CD4-positive, alpha-beta T cell treated with Interferon alpha-2 for 1 hour (primary cell): ENCODE data around the gene STK39.

Source experiments
- DNase-seq, 2 donors: peaks; one replicate each; pipeline ENCODE4 v3.0.0-alpha.2; 2020 to 2022

Gene STK39

GRCh38 chr2:167944825-167945659, 302.4 kb downstream of the STK39 start:
- DNase-seq, result no peak

GRCh38 chr2:167943897-167944296, 303.5 kb downstream of the STK39 start:
- no peak for DNase-seq

GRCh38 chr2:167943368-167943767, 304.0 kb downstream of the STK39 start:
- no peak for DNase-seq

DNA sequence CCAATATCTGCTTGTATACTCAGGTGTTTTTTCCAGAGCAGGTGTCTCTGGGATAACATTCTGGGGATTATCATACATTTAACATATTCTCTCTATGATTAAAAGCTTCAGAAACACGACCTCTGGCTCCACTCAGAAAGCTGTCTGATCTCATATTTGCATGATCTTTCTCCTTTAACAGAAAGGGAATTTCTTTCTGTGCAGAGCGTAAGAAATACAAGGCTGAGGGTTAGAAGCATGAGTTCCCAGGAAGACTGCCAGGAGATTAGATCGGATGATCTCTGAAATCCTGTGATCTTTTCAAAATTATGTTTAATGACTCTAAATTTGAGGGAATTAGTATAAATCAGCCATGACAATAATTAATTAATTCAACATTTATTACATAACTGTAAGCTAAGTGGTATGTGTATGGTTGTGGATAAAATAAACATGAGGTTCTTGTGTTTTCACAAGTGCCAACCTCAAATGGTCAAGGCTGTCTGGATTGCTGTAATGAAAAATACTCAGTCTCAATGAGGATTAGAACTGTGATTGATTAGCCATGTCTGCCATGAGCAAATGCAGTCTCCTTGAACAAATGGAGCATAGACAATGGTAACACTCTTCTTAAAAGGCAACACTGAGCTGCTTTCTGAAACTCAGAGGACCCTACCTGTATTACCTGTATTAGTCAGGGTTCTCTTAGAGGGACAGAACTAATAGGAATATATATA, 304.9 kb downstream of the STK39 start:
- no peak for DNase-seq

DNA sequence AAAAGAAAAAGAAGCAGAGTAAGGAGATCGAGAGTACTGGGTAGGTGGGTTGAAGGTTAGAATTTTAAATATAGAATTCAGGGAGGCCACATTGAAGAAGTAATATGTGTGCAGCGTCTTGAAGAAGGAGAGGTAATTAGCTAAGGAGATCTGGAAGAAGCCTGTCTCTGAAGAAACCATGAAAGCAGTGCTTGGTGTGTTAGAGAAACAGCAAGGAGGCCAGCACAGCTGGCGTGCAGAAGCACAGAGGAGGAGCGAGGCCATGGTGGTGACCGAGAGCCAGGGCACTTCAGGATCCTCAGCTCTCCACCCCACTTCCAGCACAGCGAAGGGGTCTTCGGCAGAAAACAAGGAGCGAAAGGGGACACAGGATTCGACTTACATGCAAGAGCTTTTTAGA, 305.8 kb downstream of the STK39 start:
- DNase-seq, result no peak

GRCh38 chr2:167940734-167941507, 306.5 kb downstream of the STK39 start:
- no peak for DNase-seq

GRCh38 chr2:167940346-167940725, 307.1 kb downstream of the STK39 start:
- DNase-seq, result no peak

DNA sequence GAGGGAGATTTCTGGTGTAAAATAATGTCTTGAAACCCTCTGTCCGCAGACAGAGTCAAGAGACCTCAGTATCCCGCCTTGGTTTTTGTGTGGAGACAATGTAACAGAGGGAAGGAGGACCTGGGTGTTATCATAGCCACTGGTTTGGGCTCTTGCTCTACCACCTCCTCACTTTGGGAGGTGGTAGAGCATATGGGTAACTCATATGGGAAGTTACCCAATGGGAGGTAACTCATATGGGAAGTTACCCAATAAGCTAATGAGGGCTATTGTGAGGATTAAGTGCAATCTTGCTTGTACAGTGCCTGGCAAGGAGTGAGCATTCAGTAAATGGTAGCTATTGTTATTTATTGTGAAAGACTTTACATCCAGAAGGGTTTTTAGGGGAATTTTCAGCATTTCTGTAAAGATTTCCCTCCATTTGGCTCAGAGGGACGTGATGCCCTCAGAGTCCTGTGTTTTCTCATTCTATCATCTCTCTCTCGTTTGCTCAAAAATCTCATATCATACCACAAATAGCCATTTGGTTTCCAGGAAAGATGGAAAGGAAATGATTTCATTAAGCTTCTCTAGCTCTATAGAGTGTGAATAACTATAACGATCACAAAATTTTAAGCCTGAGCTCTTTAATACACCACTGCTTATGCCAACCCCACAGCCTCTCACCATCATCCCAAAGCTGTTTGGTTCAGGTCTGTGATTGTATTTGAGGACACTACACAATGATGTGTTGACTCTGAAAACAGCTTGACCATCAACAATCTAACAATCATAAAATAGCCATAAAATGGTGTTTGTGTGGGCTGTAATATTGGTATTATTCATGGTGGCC, 307.7 kb downstream of the STK39 start:
- no peak for DNase-seq

GRCh38 chr2:167937403-167937802, 310.0 kb downstream of the STK39 start:
- DNase-seq, result no peak

DNA sequence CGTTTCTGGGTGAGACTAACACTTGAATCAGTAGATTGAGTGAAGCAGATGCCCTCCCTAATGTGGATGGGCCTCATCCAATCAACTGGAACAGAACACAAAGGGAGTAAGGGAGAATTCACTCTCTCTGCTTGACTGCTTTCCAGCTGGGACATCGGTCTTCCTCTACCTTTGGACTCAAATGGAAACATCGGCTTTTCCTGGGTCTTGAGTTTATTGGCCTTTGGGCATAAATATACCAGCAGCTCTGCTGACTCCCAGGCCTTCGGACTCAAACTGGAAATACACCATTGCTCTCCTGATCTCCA, 311.6 kb downstream of the STK39 start:
- no peak for DNase-seq

- no peak for DNase-seq
These were observed 314.1 kb downstream of the STK39 start for GRCh38 chr2:167933097-167933814.

- DNase-seq, result no peak
These were observed 315.2 kb downstream of the STK39 start for GRCh38 chr2:167932123-167932693.

- no peak for DNase-seq
These were observed 317.9 kb downstream of the STK39 start for GRCh38 chr2:167929484-167929883.

DNA sequence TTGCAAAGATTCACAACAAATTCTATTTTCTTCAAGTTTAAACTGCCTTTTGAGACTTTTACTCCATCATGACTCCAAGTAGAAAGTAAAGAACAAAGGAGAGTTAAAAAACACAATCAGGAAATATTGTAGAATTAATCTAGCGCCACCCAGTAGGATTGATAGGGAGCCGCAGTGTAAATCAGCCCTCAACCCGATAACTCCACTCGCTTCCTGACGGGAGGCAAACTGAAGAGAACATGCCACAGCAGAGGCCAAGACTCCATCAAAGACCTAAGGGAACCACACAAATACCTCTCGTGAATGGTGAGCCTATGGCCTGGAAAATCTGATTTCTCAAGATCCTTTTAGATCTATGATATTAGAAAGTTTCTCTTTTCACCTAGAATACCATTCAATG, 319.0 kb downstream of the STK39 start:
- DNase-seq, result no peak

DNA sequence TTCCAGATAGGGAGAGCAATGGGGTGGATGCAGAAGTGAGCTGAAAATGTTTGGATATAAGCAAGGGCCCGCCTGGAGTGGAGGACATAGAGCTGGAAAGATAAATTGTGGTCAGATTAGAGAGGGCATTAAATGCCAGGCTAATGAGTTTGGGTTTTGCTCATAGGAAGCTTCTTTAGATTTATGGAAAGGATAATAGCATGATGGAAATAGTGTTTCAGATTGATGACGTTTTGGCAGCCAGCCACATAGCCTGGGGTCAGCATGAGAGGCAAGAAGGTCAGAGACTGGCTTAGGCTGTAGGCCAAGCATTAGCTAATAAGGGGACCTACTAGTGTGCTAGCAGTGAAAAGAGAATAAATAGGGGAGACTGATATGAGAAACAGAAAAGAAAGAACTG, 321.6 kb downstream of the STK39 start:
- DNase-seq, result no peak

DNA sequence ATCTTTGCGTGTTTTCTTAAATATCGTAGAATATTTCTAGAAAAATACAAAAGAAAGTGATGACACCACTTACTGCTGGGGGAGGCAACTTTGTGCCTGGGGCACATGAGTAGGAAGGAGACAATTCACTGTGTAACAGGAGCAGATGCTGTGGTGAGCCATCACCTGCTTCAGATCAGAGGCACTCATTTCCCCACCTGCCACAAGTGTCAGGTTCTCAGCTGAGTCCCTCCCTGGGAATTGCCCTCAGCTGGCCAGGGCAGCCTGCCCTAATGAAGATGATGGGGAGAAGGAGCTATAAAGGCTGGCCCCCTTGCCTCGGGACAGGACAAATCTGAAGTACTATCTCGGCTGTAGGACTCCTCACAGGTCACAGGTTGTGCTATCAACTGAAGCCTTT, 322.8 kb downstream of the STK39 start:
- DNase-seq, result no peak

DNA sequence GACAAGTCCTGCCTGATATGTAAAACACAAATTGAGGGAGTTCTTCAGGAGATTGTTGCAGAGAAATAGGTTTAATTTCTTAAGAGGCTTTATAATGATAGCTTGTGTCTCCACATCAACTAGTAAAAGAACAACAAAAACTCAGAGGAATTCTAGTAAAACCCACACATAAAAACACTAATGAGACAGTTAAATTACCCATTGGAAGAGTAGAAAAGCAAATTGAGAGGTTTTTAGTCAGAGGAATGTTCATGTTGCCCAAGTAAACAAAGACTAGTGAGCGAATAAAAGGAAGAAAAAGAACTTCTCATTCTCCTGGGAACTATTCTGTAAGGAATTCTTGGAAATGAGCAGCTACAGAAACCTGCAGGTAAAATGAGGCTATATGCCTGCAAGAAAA, 330.6 kb downstream of the STK39 start:
- no peak for DNase-seq

DNA sequence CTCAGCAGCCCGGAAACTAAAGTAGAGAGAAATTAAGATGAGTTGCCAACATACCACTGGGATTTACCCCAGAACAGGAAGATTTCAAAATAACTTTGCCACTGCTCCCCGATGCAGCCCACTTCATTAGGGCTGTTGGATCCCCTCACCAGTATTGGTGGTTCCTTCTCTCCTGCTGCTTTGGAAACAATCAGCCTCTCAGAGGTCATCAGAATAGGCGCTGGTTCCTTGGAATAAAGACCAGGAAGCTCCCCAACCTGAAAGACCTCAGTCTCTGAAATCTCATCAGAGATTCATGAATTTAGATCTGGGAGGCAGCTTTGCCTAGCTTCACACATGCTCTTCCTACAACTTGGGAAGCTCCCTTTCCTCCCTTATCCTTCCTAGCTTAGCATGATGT, 332.4 kb downstream of the STK39 start:
- DNase-seq, result no peak

- DNase-seq, result no peak
These were observed 338.6 kb downstream of the STK39 start for GRCh38 chr2:167908786-167909185.

GRCh38 chr2:167905668-167906067, 341.7 kb downstream of the STK39 start:
- DNase-seq, result no peak
